ENCODE data around the gene KIAA1217. TPM values are rescaled to one million over a fixed set of nuclear protein-coding genes. Genes with fewer than 3 reads are reported as not detected.

KIAA1217 gene
- polyA plus RNA-seq, 6 donors from 2014 or later: not detected

DNA sequence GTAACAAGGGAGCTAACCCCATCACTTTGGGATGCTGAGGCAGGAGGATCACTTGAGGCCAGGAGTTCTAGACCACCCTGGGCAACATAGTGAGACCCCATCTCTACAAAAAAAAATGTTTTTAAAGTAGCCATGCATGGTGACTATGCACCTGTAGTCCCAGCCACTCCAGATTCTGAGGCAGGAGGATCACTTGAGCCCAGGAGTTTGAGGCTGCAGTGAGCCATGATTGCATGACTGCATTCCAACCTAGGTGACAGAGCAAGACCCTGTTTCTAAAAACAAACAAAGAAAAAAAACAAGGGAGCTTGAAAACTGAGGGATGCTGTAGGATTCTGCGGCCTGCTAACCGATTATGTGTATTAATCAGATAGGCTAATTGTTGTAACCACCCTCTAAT, 4.9 kb downstream of the KIAA1217 start:
- peaks cover 0 to 12% (median 0%) of the 10 kb centered on the region in 3 donors for H3K4me1 Mint-ChIP-seq
- H3K36me3 Mint-ChIP-seq: peaks cover 0 to 8% of the 10 kb centered on the region in 2 donors
- H3K9me3 Mint-ChIP-seq: peaks cover 2 to 9% (median 4%) of the 10 kb centered on the region in 7 donors
- no peak for DNase-seq
- no peak for ATAC-seq (ENCODE audit: low read depth in 2 of 2)
- H3K27ac Mint-ChIP-seq: no peak overlapping the region
- H3K4me3 Mint-ChIP-seq: no peak overlapping the region
- H3K27me3 Mint-ChIP-seq: peaks cover 19 to 34% (median 31%) of the 10 kb centered on the region in 3 donors

GRCh38 chr10:24214762-24215161, 5.8 kb downstream of the KIAA1217 start:
- H3K27me3 Mint-ChIP-seq: peaks cover 12 to 29% (median 24%) of the 10 kb centered on the region in 3 donors
- no peak overlapping the region for H3K4me3 Mint-ChIP-seq
- ATAC-seq (ENCODE audit: low read depth in 2 of 2) (no peak), DNase-seq (no peak)
- peaks cover 2 to 9% (median 4%) of the 10 kb centered on the region in 7 donors for H3K9me3 Mint-ChIP-seq
- H3K27ac Mint-ChIP-seq: no peak overlapping the region
- peaks cover 0 to 4% (median 0%) of the 10 kb centered on the region in 3 donors for H3K4me1 Mint-ChIP-seq
- H3K36me3 Mint-ChIP-seq: peaks cover 0 to 8% of the 10 kb centered on the region in 2 donors

- H3K4me1 Mint-ChIP-seq: no peaks in the 10 kb centered on the region
- no peak for DNase-seq
- H3K36me3 Mint-ChIP-seq: peaks cover 0 to 8% of the 10 kb centered on the region in 2 donors
- H3K9me3 Mint-ChIP-seq: peaks cover 2 to 9% (median 4%) of the 10 kb centered on the region in 7 donors
- H3K27me3 Mint-ChIP-seq: peaks cover 12 to 29% (median 24%) of the 10 kb centered on the region in 3 donors
- no peak overlapping the region for H3K27ac Mint-ChIP-seq
- no peak for ATAC-seq (ENCODE audit: low read depth in 2 of 2)
- no peak overlapping the region for H3K4me3 Mint-ChIP-seq
These were observed 6.3 kb downstream of the KIAA1217 start for GRCh38 chr10:24215196-24215595.

- Mint-ChIP-seq H3K9me3 (peaks cover 2 to 8% (median 4%) of the 10 kb centered on the region in 7 donors), H3K36me3 (peaks cover 0 to 7% of the 10 kb centered on the region in 2 donors), H3K4me1 (no peaks in the 10 kb centered on the region), H3K4me3 (no peak overlapping the region), H3K27ac (no peak overlapping the region), H3K27me3 (peaks cover 8 to 27% (median 20%) of the 10 kb centered on the region in 3 donors)
- DNase-seq (no peak), ATAC-seq (ENCODE audit: low read depth in 2 of 2) (no peak)
These were observed 6.7 kb downstream of the KIAA1217 start for GRCh38 chr10:24215603-24216002.

GRCh38 chr10:24219963-24220362, 11.0 kb downstream of the KIAA1217 start:
- Mint-ChIP-seq H3K9me3 (peaks cover 0 to 4% (median 2%) of the 10 kb centered on the region in 7 donors), H3K4me1 (no peaks in the 10 kb centered on the region), H3K36me3 (no peaks in the 10 kb centered on the region), H3K4me3 (no peak overlapping the region), H3K27me3 (peaks cover 0 to 7% (median 6%) of the 10 kb centered on the region in 3 donors), H3K27ac (no peak overlapping the region)
- no peak for DNase-seq
- ATAC-seq (ENCODE audit: low read depth in 2 of 2): no peak

DNA sequence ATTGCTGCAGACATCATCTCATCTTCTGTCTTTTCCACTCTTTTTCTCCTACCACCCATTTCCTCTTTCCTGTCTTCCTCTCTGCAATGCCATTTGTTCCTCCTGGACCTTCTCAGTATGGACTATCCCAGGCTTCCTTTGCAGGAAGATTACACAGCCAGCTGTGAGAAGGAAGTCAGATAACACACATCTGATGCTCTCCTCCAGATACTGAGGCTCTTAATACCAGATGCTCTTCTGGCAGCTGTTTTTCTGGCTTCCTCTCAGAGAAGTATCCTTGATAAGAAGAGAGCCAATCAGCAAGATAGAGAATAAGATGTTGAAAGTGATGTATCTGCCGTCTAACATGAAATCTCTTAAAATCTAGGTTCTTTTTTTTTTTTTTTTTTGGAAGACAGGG, 14.4 kb downstream of the KIAA1217 start:
- H3K27me3 Mint-ChIP-seq: no peaks in the 10 kb centered on the region
- H3K27ac Mint-ChIP-seq: no peak overlapping the region
- H3K9me3 Mint-ChIP-seq: peaks cover 0 to 4% (median 2%) of the 10 kb centered on the region in 7 donors
- no peaks in the 10 kb centered on the region for H3K4me1 Mint-ChIP-seq
- ATAC-seq (ENCODE audit: low read depth in 2 of 2): no peak
- H3K4me3 Mint-ChIP-seq: no peak overlapping the region
- H3K36me3 Mint-ChIP-seq: no peaks in the 10 kb centered on the region
- no peak for DNase-seq

- H3K4me3 Mint-ChIP-seq: no peak overlapping the region
- DNase-seq (no peak), ATAC-seq (ENCODE audit: low read depth in 2 of 2) (no peak)
- peaks cover 0 to 4% (median 2%) of the 10 kb centered on the region in 7 donors for H3K9me3 Mint-ChIP-seq
- H3K4me1 Mint-ChIP-seq: no peaks in the 10 kb centered on the region
- no peaks in the 10 kb centered on the region for H3K36me3 Mint-ChIP-seq
- H3K27ac Mint-ChIP-seq: no peak overlapping the region
- no peaks in the 10 kb centered on the region for H3K27me3 Mint-ChIP-seq
These were observed 15.0 kb downstream of the KIAA1217 start for GRCh38 chr10:24223953-24224352.

- no peaks in the 10 kb centered on the region for H3K27me3 Mint-ChIP-seq
- ATAC-seq (ENCODE audit: low read depth in 2 of 2) (no peak), DNase-seq (no peak)
- H3K36me3 Mint-ChIP-seq: no peaks in the 10 kb centered on the region
- no peaks in the 10 kb centered on the region for H3K4me1 Mint-ChIP-seq
- H3K4me3 Mint-ChIP-seq: no peak overlapping the region
- no peak overlapping the region for H3K27ac Mint-ChIP-seq
- peaks cover 0 to 2% (median 0%) of the 10 kb centered on the region in 7 donors for H3K9me3 Mint-ChIP-seq
These were observed 19.7 kb downstream of the KIAA1217 start for GRCh38 chr10:24228642-24229041.

DNA sequence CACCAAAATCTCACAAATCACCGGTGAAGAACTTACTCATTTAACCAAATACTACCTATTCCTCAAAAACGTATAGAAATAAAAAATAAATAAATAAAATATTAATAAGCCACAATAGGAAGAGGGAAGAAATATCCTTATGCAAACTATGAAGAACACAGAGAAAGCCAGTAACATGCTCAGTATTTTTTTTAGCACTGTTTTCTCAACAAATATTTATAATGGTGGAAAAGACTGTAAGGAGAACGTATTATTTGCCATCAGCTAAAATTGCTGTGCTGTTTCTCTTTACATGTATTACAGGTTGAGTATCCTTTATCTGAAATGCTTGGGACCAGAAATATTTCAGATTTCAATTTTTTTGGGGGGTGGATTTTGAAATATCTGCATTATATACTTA, 21.0 kb downstream of the KIAA1217 start:
- DNase-seq: no peak
- no peak for ATAC-seq (ENCODE audit: low read depth in 2 of 2)
- Mint-ChIP-seq H3K9me3 (no peaks in the 10 kb centered on the region), H3K36me3 (no peaks in the 10 kb centered on the region), H3K27ac (no peak overlapping the region), H3K27me3 (no peaks in the 10 kb centered on the region), H3K4me1 (no peaks in the 10 kb centered on the region), H3K4me3 (no peak overlapping the region)

DNA sequence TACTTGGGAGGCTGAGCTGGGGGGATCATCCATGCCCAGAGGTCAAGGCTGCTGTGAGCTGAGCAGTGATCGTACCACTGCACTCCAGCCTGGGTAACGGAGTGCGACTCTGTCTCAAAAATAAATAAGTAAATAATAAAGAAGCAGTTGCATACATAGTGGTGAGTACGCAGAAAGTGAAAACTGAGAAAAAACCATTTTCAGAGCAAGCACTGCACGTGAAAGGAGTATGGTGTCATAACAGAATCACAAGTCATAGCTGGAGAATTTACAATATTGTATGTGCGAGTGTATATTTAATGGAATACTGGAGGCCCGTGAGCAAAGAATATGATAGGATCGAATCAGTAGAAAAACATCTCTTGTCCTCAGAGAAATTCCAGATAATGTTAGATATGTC, 22.3 kb downstream of the KIAA1217 start:
- Mint-ChIP-seq H3K9me3 (no peaks in the 10 kb centered on the region), H3K27ac (no peak overlapping the region), H3K4me3 (no peak overlapping the region), H3K4me1 (no peaks in the 10 kb centered on the region), H3K36me3 (no peaks in the 10 kb centered on the region), H3K27me3 (no peaks in the 10 kb centered on the region)
- no peak for DNase-seq
- no peak for ATAC-seq (ENCODE audit: low read depth in 2 of 2)

- no peak overlapping the region for H3K4me3 Mint-ChIP-seq
- ATAC-seq (ENCODE audit: low read depth in 2 of 2): no peak
- peaks cover 0 to 10% (median 0%) of the 10 kb centered on the region in 3 donors for H3K27me3 Mint-ChIP-seq
- peaks cover 0 to 2% (median 0%) of the 10 kb centered on the region in 7 donors for H3K9me3 Mint-ChIP-seq
- H3K4me1 Mint-ChIP-seq: no peaks in the 10 kb centered on the region
- H3K36me3 Mint-ChIP-seq: no peaks in the 10 kb centered on the region
- H3K27ac Mint-ChIP-seq: no peak overlapping the region
- DNase-seq: no peak
These were observed 25.8 kb downstream of the KIAA1217 start for GRCh38 chr10:24234784-24235183.

DNA sequence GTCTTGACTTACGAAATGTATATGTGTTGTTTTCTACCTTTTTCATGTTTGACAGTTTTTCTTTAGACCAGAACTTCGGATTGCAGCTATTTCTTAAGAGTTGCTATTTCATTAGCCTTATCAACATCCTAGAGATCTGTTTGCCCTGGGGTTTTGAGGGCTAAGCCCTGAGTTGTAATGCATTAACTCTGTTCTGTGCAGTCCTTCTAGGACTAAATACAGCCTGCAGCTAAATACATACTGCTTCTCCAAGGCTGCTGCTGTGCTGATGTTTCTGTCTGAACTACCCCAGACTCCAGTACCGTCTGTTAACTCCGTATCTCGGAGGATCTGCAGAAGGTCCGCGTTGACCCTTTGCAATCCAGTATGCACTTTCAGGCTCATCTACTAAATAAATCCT, 26.5 kb downstream of the KIAA1217 start:
- no peak for ATAC-seq (ENCODE audit: low read depth in 2 of 2)

DNA sequence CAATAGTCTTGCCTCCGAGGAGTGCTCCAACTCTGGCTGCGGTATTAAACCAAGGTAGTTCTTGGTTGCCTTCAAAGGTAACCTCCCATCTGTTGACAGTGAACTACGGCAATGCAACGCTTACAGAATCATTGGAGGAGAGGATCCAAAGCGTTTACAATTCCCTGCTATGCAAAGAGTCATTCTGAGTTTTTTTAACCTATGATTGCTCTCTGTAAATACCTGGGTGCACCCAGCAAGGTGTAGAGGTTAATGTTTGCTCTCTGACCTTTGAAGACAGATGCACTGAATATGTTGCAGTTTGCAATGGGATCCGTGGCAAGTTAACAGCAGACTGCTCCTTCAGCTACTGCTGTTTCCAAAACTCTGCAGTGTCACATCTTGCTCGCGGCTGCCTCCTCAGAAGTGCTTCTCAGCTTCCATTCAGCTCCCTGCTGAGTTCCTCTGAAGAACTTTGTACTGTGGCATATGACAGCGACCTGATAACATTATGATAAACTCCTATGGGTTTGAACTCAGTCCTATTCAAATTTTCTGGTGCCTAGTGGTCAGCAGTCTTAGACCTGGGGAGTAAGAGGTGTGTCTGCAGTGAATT, 29.0 kb downstream of the KIAA1217 start:
- ATAC-seq (ENCODE audit: low read depth in 2 of 2): no peak
- H3K4me1 Mint-ChIP-seq: no peaks in the 10 kb centered on the region
- H3K27me3 Mint-ChIP-seq: peaks cover 0 to 10% (median 3%) of the 10 kb centered on the region in 3 donors
- H3K36me3 Mint-ChIP-seq: no peaks in the 10 kb centered on the region
- no peak for DNase-seq
- no peak overlapping the region for H3K4me3 Mint-ChIP-seq
- H3K27ac Mint-ChIP-seq: no peak overlapping the region
- H3K9me3 Mint-ChIP-seq: peaks cover 0 to 2% (median 0%) of the 10 kb centered on the region in 7 donors

More for the DNA sequence above, 26.5 kb downstream of the KIAA1217 start:
- H3K27me3 Mint-ChIP-seq: peaks cover 0 to 10% (median 3%) of the 10 kb centered on the region in 3 donors
- no peak overlapping the region for H3K27ac Mint-ChIP-seq
- no peaks in the 10 kb centered on the region for H3K4me1 Mint-ChIP-seq
- no peaks in the 10 kb centered on the region for H3K36me3 Mint-ChIP-seq
- H3K9me3 Mint-ChIP-seq: peaks cover 0 to 2% (median 0%) of the 10 kb centered on the region in 7 donors
- no peak overlapping the region for H3K4me3 Mint-ChIP-seq
- DNase-seq: no peak

DNA sequence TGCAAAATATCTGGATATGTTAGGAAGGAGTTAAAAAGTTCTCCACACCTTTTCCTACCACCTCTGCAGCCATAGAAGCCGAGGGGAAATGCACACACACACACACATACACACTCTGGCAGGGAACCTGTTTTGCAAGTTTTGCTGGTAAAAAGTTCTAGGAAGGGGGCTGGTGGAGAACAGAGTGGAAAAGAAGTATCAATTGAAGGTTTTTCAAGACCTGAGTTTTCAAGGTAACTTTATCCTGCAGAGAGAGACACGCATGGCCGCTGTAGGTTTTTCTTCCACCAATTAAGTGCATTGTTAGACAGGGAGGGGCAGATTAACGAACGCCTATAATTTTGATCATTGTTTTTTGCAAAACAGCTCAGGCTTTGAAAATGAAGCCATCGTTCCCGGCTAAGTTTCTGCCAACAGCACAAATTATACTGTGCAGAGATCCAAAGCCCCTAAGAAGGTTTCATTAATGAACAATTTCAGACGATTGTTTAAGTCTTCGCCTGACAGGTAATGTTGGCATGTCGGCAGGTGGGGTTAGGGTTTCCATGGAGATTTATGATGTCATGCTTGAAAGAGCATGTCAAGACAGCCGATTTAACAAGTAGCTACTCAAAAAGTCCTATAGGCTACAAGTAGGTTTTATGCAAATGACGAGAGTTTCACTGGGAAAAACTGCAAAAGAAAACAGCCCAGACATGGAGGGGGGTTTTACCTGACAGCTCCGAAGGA, 29.7 kb downstream of the KIAA1217 start:
- Mint-ChIP-seq H3K27ac (no peak overlapping the region), H3K9me3 (peaks cover 0 to 3% (median 0%) of the 10 kb centered on the region in 7 donors), H3K36me3 (no peaks in the 10 kb centered on the region), H3K4me3 (peak overlapping the region in 1 of 8 donors; percentile 2), H3K27me3 (peaks cover 0 to 10% (median 3%) of the 10 kb centered on the region in 3 donors), H3K4me1 (no peaks in the 10 kb centered on the region)
- DNase-seq (no peak), ATAC-seq (ENCODE audit: low read depth in 2 of 2) (no peak)

All from naive B cell (primary cell).